Hepatocyte (in vitro differentiated cells): ENCODE measurements around the gene CUX1. TPM values are rescaled to one million over a fixed set of nuclear protein-coding genes. Genes with fewer than 3 reads are reported as not detected.
"Not testable (repeated sequence)": the region's sequence is repeated elsewhere in the genome, so short reads cannot be mapped to it uniquely, and the experiment has no call there.

Experiments used
- DNase-seq: peaks from one replicate; pipeline ENCODE4 v3.0.0-alpha.2; 2016; ENCODE audit warnings: low spot score
- H2AFZ ChIP-seq: fragments of 200-600 bp; sonication (generic); 2 replicates; pipeline ENCODE4 v1.6.0; 2016; ENCODE audit warnings: antibody characterized with exemption, mild to moderate bottlenecking
- H3K27ac ChIP-seq: fragments of 200-600 bp; sonication (generic); 2 replicates; pipeline ENCODE4 v1.5.1; 2016; ENCODE audit warnings: mild to moderate bottlenecking
- H3K27me3 ChIP-seq: fragments of 200-600 bp; sonication (generic); 2 replicates; pipeline ENCODE4 v1.6.1; 2016
- H3K36me3 ChIP-seq: fragments of 200-600 bp; sonication (generic); replicated peaks from 2 replicates; pipeline ENCODE4 v1.5.1; 2016; ENCODE audit warnings: low read depth; ENCODE audit not compliant: insufficient read depth
- H3K4me1 ChIP-seq: fragments of 200-600 bp; sonication (generic); 2 replicates; pipeline ENCODE4 v1.5.1; 2016; ENCODE audit warnings: mild to moderate bottlenecking, moderate library complexity; ENCODE audit not compliant: insufficient read depth
- H3K4me2 ChIP-seq: fragments of 200-600 bp; sonication (generic); 2 replicates; pipeline ENCODE4 v1.6.0; 2016
- H3K4me3 ChIP-seq: fragments of 200-600 bp; sonication (generic); 2 replicates; pipeline ENCODE4 v1.5.1; 2016; ENCODE audit warnings: mild to moderate bottlenecking
- H3K79me2 ChIP-seq: fragments of 200-600 bp; sonication (generic); 2 replicates; pipeline ENCODE4 v1.6.0; 2017; ENCODE audit warnings: mild to moderate bottlenecking
- H3K9me2 ChIP-seq: fragments of 200-600 bp; sonication (generic); replicated peaks from 2 replicates; pipeline ENCODE4 v1.6.0; 2017; ENCODE audit warnings: mild to moderate bottlenecking; ENCODE audit not compliant: insufficient read depth
- H3K9me3 ChIP-seq: fragments of 200-600 bp; sonication (generic); 2 replicates; pipeline ENCODE4 v1.5.1; 2016; ENCODE audit warnings: low read depth, mild to moderate bottlenecking
- H4K20me1 ChIP-seq: fragments of 200-600 bp; sonication (generic); 2 replicates; pipeline ENCODE4 v1.6.0; 2016; ENCODE audit warnings: mild to moderate bottlenecking; ENCODE audit not compliant: insufficient read depth, poor library complexity, severe bottlenecking
- CTCF ChIP-seq: fragments of 200-600 bp; sonication (generic); IDR thresholded peaks from 2 replicates; pipeline ENCODE4 v1.5.1; 2016; ENCODE audit warnings: antibody characterized with exemption, mild to moderate bottlenecking; ENCODE audit not compliant: poor library complexity
- EZH2 ChIP-seq: fragments of 200-600 bp; sonication (generic); IDR thresholded peaks from 2 replicates; pipeline ENCODE4 v1.6.1; 2016; ENCODE audit warnings: antibody characterized with exemption, mild to moderate bottlenecking, borderline replicate concordance
- EZH2phosphoT487 ChIP-seq: fragments of 200-600 bp; sonication (generic); IDR thresholded peaks from one replicate; pipeline ENCODE4 v1.6.1; 2018; ENCODE audit warnings: antibody characterized with exemption, mild to moderate bottlenecking, low read depth, moderate library complexity; ENCODE audit not compliant: unreplicated experiment, severe bottlenecking
- WGBS: methylation state at CpG from one replicate; pipeline ENCODE4 v1.1.6; 2016; ENCODE audit warnings: low lambda C conversion rate; ENCODE audit errors: missing lambda C conversion rate; 5-methylcytosine and 5-hydroxymethylcytosine counted together
- polyA plus RNA-seq: library from polyadenylated mRNA; unstranded; fragments of >200 nt; fragmentation: Nextera tagmentation; extraction: Ambion mirVana; gene quantifications from 2 replicates; pipeline ENCODE4 v1.2.1, GENCODE V29; 2016
- total RNA-seq: library from RNA; depleted of rRNA; stranded (reverse); fragments of >200 nt; gene quantifications from 2 replicates; pipeline ENCODE4 v1.2.3, GENCODE V29; 2014

CUX1 gene
- total and polyA plus RNA-seq, 2 experiments from 2014 or later: 60.1 to 76.8 TPM

DNA sequence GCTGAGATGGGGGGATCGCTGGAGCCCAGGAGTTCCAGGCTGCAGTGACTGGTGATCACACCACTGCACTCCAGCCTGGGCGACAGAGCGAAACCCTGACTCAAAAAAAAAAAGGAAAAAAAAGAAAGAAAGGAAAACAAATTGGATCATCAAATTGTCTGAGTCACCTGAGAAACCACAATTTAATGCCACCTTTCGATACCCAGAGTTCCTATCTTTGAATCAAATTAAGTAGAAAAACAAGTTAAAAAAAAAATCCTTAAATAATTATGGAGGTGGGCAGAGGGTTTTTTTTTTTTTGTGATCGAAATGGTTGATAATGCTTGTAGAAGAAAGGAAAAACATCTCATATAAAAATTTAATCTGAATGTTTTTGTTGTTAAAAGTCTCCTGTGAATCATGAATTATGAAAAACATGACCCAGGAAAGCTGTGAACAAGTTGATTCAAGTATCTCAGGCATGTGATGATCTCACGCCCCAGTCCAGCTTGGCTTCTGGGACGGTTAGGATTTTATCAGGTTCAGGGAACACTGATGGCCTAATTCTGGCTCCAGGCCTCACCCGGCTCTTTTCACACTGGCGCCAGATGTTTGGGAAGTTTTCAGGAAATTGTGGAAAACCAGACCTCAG is 25.3 kb upstream of the CUX1 start:
- no peaks in the 10 kb centered on the region for H3K36me3 ChIP-seq
- H3K27me3 ChIP-seq: no peaks in the 10 kb centered on the region
- H3K4me1 ChIP-seq: no peaks in the 10 kb centered on the region
- no peaks in the 10 kb centered on the region for H3K79me2 ChIP-seq
- no peak overlapping the region for H2AFZ ChIP-seq
- DNase-seq: peak; percentile 48
- WGBS: 77% methylated on average over 9 of the region's 9 CpGs
- TF ChIP-seq EZH2phosphoT487 (no peak), EZH2 (no peak), CTCF (no peak)
- no peaks in the 10 kb centered on the region for H3K9me3 ChIP-seq
- H4K20me1 ChIP-seq: no peaks in the 10 kb centered on the region
- H3K27ac ChIP-seq: peak overlapping the region; percentile 32
- H3K9me2 ChIP-seq: no peaks in the 10 kb centered on the region
- H3K4me3 ChIP-seq: no peak overlapping the region
- H3K4me2 ChIP-seq: no peak overlapping the region

DNA sequence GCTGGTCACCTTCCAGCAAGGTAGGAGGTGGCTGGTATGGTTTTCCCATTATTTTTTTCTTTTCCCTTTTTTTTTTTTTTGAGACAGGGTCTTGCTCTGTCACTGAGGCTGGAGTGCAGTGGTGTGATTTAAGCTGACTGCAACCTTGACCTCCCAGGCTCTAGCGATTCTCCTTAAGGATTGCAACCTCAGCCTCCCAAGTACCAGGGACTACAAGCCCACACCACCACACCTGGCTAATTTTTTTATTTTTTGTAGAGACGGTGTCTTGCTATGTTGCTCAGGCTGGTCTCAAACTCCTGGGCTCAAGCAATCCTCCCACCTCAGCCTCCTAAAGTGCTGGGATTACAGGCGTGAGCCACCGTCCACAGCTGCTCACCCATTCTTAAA is 24.7 kb upstream of the CUX1 start:
- H3K36me3 ChIP-seq, H3K27me3 ChIP-seq, H4K20me1 ChIP-seq, H2AFZ ChIP-seq, DNase-seq, H3K4me1 ChIP-seq, H3K9me2 ChIP-seq, H3K9me3 ChIP-seq, H3K4me2 ChIP-seq, H3K4me3 ChIP-seq, H3K79me2 ChIP-seq: not testable (repeated sequence)
- H3K27ac ChIP-seq: peak overlapping the region; percentile 32
- WGBS: 90% methylated on average over 4 of the region's 4 CpGs

DNA sequence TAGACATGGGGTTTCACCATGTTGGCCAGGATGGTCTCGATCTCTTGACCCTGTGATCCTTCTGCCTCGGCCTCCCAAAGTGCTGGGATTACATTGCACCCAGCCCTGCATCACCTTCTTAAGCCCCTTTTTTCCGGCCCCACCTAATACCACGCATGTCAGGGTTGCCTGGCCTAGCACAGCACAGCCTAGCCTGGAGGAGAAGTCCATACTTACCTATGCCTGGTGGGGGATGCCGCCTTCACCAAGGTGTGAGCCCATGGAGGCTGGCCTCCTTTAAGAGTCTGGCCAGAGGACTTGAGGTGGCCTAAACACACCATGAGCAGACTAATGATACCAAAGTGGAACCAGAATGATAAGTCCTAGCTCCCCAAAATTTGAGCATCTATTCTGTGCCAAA is 22.0 kb upstream of the CUX1 start:
- Histone ChIP-seq H3K9me3 (no peaks in the 10 kb centered on the region), H4K20me1 (no peaks in the 10 kb centered on the region), H3K27me3 (no peaks in the 10 kb centered on the region), H3K79me2 (no peaks in the 10 kb centered on the region), H3K27ac (no peak overlapping the region), H3K36me3 (no peaks in the 10 kb centered on the region), H3K4me1 (no peaks in the 10 kb centered on the region), H3K4me2 (no peak overlapping the region), H3K9me2 (no peaks in the 10 kb centered on the region), H3K4me3 (no peak overlapping the region), H2AFZ (no peak overlapping the region)
- 94% methylated on average over 5 of the region's 5 CpGs for WGBS
- no peak for DNase-seq
- TF ChIP-seq EZH2 (no peak), CTCF (no peak), EZH2phosphoT487 (no peak)

DNA sequence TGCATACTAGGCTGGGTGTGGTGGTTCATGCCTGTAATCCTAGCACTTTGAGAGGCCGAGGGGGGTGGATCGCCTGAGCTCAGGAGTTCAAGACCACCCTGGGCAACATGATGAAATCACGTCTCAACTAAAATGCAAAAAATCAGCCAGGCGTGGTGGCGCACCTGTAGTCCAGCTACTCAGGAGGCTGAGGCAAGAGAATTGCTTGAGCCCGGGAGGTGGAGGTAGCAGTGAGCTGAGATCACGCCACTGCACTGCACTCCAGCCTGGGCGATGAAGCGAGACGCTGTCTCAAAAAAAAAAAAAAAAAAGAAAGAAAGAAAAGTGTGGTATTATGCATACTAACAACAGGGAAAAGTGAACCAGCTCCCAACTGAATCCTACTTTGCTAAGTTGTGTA is 19.3 kb upstream of the CUX1 start:
- not testable (repeated sequence) for H3K27me3 ChIP-seq, H3K9me2 ChIP-seq, H3K4me3 ChIP-seq, H3K4me1 ChIP-seq, H3K79me2 ChIP-seq, H2AFZ ChIP-seq, H3K4me2 ChIP-seq, H3K9me3 ChIP-seq, DNase-seq, H4K20me1 ChIP-seq, H3K27ac ChIP-seq, H3K36me3 ChIP-seq
- 95% methylated on average over 10 of the region's 10 CpGs for WGBS
